ENCODE results near the gene NTN3. TPM values are rescaled to one million over a fixed set of nuclear protein-coding genes. Genes with fewer than 3 reads are reported as not detected.

NTN3 gene
- total and polyA plus RNA-seq, 2 of the 8 experiments (the other 6 are each of a cell fraction or from before 2014, with no cell fraction given) = 0.30 to 0.34 TPM

GRCh38 chr16:2520784-2521531 is 49.9 kb downstream of the NTN3 start (continued):
- TF ChIP-seq CEBPB (IDR thresholded peaks at IDR 0.05; ENCODE audit: low read depth, low read length) (no peak), CTCF (IDR thresholded peaks at IDR 0.05; ENCODE audit: control extremely low read depth in 1 of 3, insufficient read depth in 1 of 3, low read depth in 1 of 3, low read length in 3 of 3) (peak in 1 of 3 experiments; percentile 4; a peak in 1 of 4 replicates), NANOG (IDR thresholded peaks at IDR 0.05; ENCODE audit: insufficient read depth, low read depth, low read length, poor library complexity, severe bottlenecking) (no peak), TAF7 (optimal IDR thresholded peaks at IDR 0.05; ENCODE audit: borderline replicate concordance, low read depth, low read length) (no peak), CREB1 (IDR thresholded peaks at IDR 0.05) (no peak), POLR2A (IDR thresholded peaks at IDR 0.05; ENCODE audit: control extremely low read depth in 1 of 2, low read depth in 2 of 2, low read length in 2 of 2) (no peak; a peak in 1 of 3 replicates), BRCA1 (IDR thresholded peaks at IDR 0.05; ENCODE audit: low read depth, low read length) (no peak), FOSL1 (IDR thresholded peaks at IDR 0.05; ENCODE audit: insufficient read depth, low read depth, low read length) (no peak), MAFK (IDR thresholded peaks at IDR 0.05; ENCODE audit: low read depth, low read length) (peak; percentile 17; the same call in 1 of the 2 replicates), POU5F1 (IDR thresholded peaks at IDR 0.05; ENCODE audit: low read depth, low read length) (no peak), POLR2AphosphoS5 (IDR thresholded peaks at IDR 0.05; ENCODE audit: low read depth, low read length) (no peak), SIRT6 (IDR thresholded peaks at IDR 0.05; ENCODE audit: low read length) (no peak), GTF2F1 (IDR thresholded peaks at IDR 0.05; ENCODE audit: borderline replicate concordance, low read depth, low read length) (no peak), SRF (IDR thresholded peaks at IDR 0.05; ENCODE audit: low read depth, low read length) (no peak), KDM4A (IDR thresholded peaks at IDR 0.05; ENCODE audit: low read depth, low read length, severe bottlenecking) (peak; percentile 34)
